HG03378 (cell line): ENCODE measurements around the gene GART.

Experiments used
- ATAC-seq: cut with Tn5 transposase; IDR thresholded peaks from one replicate; pipeline ENCODE4 v1.9.1; 2021; ENCODE audit warnings: mild to moderate bottlenecking, moderate library complexity; ENCODE audit not compliant: unreplicated experiment

GART gene

GRCh38 chr21:33554236-33554981 lies 12.5 kb upstream of the GART start:
- no peak for ATAC-seq

- no peak for ATAC-seq
These were observed 11.2 kb upstream of the GART start for GRCh38 chr21:33552999-33553598.

GRCh38 chr21:33552093-33552998 lies 10.4 kb upstream of the GART start:
- no peak for ATAC-seq

GRCh38 chr21:33551664-33552063 lies 9.7 kb upstream of the GART start:
- no peak for ATAC-seq

GRCh38 chr21:33550772-33551660 lies 9.1 kb upstream of the GART start:
- no peak for ATAC-seq

DNA sequence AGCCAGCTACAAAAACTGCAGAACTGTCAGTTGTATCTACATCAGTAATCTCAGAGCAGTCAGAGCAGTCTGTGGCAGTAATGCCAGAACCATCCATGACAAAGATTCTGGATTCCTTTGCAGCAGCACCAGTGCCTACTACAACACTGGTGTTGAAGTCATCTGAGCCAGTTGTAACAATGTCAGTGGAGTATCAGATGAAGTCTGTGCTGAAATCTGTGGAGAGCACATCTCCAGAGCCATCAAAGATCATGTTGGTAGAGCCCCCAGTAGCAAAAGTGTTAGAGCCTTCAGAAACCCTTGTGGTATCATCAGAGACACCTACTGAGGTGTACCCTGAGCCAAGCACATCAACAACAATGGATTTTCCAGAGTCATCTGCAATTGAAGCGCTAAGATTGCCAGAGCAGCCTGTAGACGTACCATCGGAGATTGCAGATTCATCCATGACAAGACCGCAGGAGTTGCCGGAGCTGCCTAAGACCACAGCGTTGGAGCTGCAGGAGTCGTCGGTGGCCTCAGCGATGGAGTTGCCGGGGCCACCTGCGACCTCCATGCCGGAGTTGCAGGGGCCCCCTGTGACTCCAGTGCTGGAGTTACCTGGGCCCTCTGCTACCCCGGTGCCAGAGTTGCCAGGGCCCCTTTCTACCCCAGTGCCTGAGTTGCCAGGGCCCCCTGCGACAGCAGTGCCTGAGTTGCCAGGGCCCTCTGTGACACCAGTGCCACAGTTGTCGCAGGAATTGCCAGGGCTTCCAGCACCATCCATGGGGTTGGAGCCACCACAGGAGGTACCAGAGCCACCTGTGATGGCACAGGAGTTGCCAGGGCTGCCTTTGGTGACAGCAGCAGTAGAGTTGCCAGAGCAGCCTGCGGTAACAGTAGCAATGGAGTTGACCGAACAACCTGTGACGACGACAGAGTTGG lies 8.2 kb upstream of the GART start:
- no peak for ATAC-seq

GRCh38 chr21:33546086-33546485 lies 4.2 kb upstream of the GART start:
- ATAC-seq = no peak

DNA sequence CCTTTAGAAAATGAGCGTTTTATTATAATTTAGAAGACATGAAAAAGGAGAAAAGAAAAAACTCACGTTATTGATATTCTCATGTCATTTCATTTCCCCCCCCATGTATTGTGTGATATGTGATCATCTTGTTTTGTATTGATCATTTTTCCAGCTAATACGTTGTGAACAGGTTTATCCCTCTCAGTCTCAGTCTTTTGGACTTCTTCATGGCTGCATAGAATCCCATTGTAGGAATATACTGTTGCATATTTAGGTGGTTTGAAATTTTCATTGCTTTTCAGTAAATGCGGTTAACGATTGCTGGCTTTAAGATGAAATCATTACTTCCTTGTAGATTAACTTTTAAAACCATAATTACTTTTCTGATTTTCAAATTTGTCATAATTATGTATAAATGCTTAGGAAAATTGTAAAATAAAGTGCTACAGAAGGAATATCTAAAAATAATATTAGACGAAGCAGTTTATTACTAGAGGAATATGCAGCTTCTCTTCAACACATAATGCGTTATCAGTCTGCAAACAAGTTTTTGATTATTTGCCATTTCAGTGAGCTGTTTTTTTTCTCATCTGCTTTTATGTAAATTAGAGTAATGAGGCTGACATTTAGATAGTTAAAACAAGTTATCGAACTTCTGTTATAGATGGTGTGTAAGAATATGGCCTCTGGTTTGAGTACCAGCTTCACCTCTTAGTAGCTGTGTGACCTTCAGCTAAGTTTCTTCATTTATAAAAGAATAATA lies 2.7 kb upstream of the GART start:
- ATAC-seq = no peak

DNA sequence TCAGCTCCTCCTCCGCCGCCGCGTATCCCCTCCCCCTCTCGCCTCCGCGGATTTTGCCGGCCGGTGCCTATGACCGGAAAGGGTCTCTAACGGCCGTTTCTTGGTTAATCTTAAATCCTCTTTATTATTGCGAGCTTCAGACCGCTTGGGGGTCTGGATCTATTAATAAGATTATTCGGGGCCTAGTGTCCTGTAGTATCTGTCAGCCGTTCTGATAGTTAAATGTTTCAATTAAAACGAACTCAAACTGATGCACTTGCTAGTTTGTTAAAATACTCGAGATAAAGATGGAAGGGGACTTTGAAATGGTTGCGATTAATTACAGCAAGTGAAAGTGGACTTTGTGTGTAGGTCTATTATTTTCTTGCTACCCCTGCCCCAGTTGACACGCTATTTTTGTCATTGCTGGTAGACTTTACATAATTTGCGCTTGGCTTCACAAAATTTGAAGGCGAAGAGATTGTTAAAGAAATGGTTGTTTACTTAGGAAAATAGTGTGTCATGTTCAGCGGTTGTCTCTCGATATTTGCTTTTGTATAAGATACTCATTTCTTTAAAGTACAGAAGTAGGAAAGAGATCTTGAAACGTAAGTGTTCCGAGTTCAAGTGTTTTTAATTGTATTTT lies 1.7 kb upstream of the GART start:
- ATAC-seq = no peak

GRCh38 chr21:33542640-33543504 lies 955 bp upstream of the GART start, which contains the start of gene SON:
TSS of gene SON (plus strand) at chr21:33543038. CDS start at chr21:33543093, 55 bp downstream.
- ATAC-seq = peak; percentile 88

- no peak for ATAC-seq
These were observed 709 bp downstream of the GART start for GRCh38 chr21:33541105-33541711.

GRCh38 chr21:33540711-33541104 lies 1.2 kb downstream of the GART start:
- no peak for ATAC-seq

GRCh38 chr21:33539616-33540015 lies 2.3 kb downstream of the GART start:
- no peak for ATAC-seq

DNA sequence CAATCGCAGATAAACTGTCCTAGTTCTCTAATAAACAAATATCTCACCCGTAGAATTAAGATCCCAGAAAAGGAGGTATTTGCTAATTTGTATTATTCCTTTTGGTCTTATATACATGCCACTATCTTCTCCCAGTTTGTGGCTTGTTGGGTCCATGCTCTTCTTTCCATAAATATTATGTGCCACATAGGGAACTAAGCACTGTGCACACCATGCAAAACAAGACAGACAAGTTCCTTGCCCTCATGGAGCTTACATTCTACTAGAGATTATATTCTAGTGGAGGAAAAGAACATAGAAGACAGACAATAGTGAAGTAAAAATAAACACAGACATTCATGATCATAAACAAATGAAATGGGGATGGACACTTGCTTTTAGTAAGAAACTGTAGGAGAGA lies 4.7 kb downstream of the GART start:
- no peak for ATAC-seq

DNA sequence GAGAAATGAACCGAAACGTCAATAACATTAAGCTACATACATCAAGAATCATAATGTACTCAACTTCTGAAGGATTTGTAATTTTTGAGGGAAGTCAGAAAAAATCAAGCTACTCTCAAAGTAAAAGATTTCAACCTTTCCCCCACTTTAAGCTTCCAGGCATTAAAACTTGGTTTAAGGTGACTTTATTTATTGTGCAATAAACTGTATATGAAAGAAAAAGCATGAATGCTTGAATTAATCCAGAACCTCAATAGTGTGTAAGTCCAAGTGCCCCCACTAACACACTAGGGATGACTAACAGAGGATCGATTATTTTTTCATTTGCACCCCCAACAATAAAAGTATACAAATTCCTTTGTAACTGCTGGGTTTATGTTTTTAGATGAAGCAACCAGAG lies 10.9 kb downstream of the GART start:
- no peak for ATAC-seq

DNA sequence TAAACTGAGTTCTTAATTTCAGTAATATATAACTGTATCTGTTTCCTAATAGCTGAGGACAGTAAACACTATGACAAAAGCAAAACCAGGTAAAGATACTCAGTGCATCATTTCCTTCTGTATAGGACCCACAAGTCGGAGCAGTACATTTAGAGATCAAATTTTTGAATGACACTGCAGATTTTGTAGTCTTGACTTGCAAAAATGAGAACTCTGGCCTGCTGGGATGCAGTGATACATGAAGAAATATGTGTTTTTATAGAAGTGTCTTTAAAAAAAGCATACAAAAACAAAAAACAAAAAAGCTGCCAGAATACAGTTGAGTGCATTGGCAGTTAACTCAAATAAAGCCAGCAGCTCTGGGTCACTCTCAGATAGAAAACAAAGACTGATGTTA lies 19.0 kb downstream of the GART start:
- no peak for ATAC-seq

- no peak for ATAC-seq
These were observed 19.5 kb downstream of the GART start for GRCh38 chr21:33522297-33522952.
